Measurements from ENCODE around the gene HIF3A. TPM values are rescaled to one million over a fixed set of nuclear protein-coding genes. Genes with fewer than 3 reads are reported as not detected.

The HIF3A gene
- total and polyA plus RNA-seq, 9 of the 15 experiments (the other 6 are each of a cell fraction or from before 2014, with no cell fraction given) = 0.29 TPM; not detected in 8

DNA sequence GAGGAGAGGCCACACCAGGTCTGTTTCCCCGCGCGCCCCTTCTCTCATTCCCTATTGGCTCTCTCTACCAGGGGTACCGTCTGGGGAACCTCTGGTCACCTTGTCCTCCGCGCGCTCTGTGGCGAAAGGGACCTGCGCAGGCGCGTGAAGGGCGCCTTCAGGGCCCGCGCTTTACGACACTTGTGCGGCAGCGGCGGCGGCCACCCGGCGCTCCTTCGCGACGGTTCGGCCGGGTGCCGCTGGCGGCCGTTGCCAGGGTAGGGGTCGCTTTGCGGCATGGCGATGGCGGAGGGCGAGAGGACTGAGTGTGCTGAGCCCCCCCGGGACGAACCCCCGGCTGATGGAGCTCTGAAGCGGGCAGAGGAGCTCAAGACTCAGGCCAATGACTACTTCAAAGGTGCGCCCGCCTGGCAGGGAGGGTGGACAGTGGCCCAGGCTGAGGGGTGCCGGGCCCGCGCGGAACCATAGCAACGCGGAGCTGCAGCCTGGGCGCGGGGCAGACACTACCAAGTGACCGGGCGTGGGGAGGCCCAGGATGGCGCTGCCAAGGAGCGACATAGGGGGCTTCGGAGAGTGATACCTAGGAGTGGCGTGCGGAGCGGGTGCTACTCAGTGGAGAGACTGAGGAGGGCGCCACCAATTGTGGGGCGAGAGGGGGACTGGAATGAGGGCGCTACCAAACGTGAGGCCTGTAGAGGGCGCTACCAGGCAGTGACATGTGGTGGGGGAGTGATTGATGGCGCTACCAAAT lies 50.2 kb downstream of the HIF3A start, which contains the start of gene PPP5C (continued):
- TF ChIP-seq, protein P1, sequence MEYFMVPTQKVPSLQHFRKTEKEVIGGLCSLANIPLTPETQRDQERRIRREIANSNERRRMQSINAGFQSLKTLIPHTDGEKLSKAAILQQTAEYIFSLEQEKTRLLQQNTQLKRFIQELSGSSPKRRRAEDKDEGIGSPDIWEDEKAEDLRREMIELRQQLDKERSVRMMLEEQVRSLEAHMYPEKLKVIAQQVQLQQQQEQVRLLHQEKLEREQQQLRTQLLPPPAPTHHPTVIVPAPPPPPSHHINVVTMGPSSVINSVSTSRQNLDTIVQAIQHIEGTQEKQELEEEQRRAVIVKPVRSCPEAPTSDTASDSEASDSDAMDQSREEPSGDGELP (CRISPR knock-in tag; IDR thresholded peaks at IDR 0.05; ENCODE audit: borderline replicate concordance) = peak; percentile 55
- TF ChIP-seq CREB3 (tag; conservative IDR thresholded peaks at IDR 0.05; ENCODE audit: low read depth) (no peak), ZC3H11A (IDR thresholded peaks at IDR 0.05; ENCODE audit: low read depth, low read length) (no peak), ZNF76 (CRISPR knock-in tag; IDR thresholded peaks at IDR 0.05; ENCODE audit: borderline replicate concordance) (no peak), VEZF1 (CRISPR knock-in tag; IDR thresholded peaks at IDR 0.05) (peak; percentile 80), ESRRA (IDR thresholded peaks at IDR 0.05; ENCODE audit: borderline replicate concordance, low read depth) (peak; percentile 21), MBD1 (CRISPR knock-in tag; IDR thresholded peaks at IDR 0.05) (no peak), KLF1 (tag; IDR thresholded peaks at IDR 0.05) (peak; percentile 75; the same call in 1 of the 2 replicates), MYNN (IDR thresholded peaks at IDR 0.05) (no peak), MYNN (CRISPR knock-in tag; IDR thresholded peaks at IDR 0.05) (no peak), ZBTB43 (CRISPR knock-in tag; IDR thresholded peaks at IDR 0.05) (no peak), ARNT (IDR thresholded peaks at IDR 0.05) (peak; percentile 44 to 88; a peak in 2 of 4 replicates), HOMEZ (CRISPR knock-in tag; IDR thresholded peaks at IDR 0.05) (no peak), PHB (CRISPR knock-in tag; IDR thresholded peaks at IDR 0.05) (peak; percentile 45; the same call in 1 of the 2 replicates), ZNF134 (CRISPR knock-in tag; conservative IDR thresholded peaks at IDR 0.05) (no peak), ZBTB34 (CRISPR knock-in tag; IDR thresholded peaks at IDR 0.05) (no peak), ZNF133 (CRISPR knock-in tag; IDR thresholded peaks at IDR 0.05) (no peak), SOX6 (IDR thresholded peaks at IDR 0.05) (peak; percentile 45; the same call in 1 of the 2 replicates)
